ENCODE data around the gene IMPG2. TPM values are rescaled to one million over a fixed set of nuclear protein-coding genes. Genes with fewer than 3 reads are reported as not detected.

Gene IMPG2
- polyA plus RNA-seq, 1 donor (not counting 4 experiments of a cell fraction or from before 2014, with no cell fraction given), result 0.16 TPM

DNA sequence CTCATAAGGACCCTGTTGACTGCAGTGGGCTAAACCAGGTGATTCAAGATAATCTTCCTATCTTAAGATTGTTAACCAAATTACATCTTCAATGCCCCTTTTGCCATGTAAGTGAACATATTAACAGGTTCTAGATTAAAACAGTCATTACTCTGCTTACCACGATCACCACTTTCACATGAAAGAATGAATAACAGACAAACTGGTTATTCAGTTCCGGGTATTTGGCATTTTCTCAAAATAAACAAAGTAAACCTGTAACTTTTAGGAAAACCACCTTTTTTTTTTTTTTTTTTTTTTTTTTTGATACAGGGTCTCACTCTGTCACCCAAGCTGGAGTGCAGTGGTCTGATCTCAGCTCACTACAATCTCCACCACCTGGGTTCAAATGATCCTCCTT lies 131.2 kb downstream of the IMPG2 start:
- peaks cover 9% of the 10 kb centered on the region for H3K4me1 ChIP-seq (ENCODE audit: control insufficient read depth, extremely low read depth, insufficient read depth, low read length)
- H3K36me3 ChIP-seq (ENCODE audit: control insufficient read depth in 2 of 2, extremely low read depth in 1 of 2, insufficient read depth in 2 of 2, low read length in 2 of 2), result no peaks in the 10 kb centered on the region
- dilution Hi-C loops (cut with MboI; ENCODE audit: extremely low pct_ligation_motif_present, low sequenced_read_pairs), result no loop called here
- H3K9ac ChIP-seq (ENCODE audit: control insufficient read depth, extremely low read depth, insufficient read depth, low read length), result no peak overlapping the region
- H4K20me1 ChIP-seq (ENCODE audit: control insufficient read depth, extremely low read depth, insufficient read depth, low read length), result no peaks in the 10 kb centered on the region
- no peak overlapping the region for H3K4me3 ChIP-seq (ENCODE audit: control insufficient read depth in 2 of 3, extremely low read depth in 1 of 3, insufficient read depth in 2 of 3, low read depth in 1 of 3, low read length in 3 of 3)
- H3K27me3 ChIP-seq (ENCODE audit: control insufficient read depth, extremely low read depth, insufficient read depth, low read length), result no peaks in the 10 kb centered on the region
- DNase-seq (ENCODE audit: low read depth, low spot score), result no peak
- no peaks in the 10 kb centered on the region for H3K9me3 ChIP-seq (ENCODE audit: control insufficient read depth, low read depth, low read length)
- H3K79me2 ChIP-seq (ENCODE audit: control insufficient read depth, insufficient read depth, low read length), result no peaks in the 10 kb centered on the region
- H3K27ac ChIP-seq (ENCODE audit: control insufficient read depth, insufficient read depth, low read length), result no peak overlapping the region
- FAIRE-seq, result no peak
- H3K9me1 ChIP-seq (ENCODE audit: control insufficient read depth, extremely low read depth, insufficient read depth, low read length), result no peaks in the 10 kb centered on the region
- no peak overlapping the region for H3K4me2 ChIP-seq (ENCODE audit: control insufficient read depth, extremely low read depth, insufficient read depth, low read depth, low read length)
- H2AFZ ChIP-seq (ENCODE audit: control insufficient read depth, low read length), result no peak overlapping the region
- TF ChIP-seq EZH2 (IDR thresholded peaks at IDR 0.05; ENCODE audit: low read length), result no peak
- TF ChIP-seq, protein P1, sequence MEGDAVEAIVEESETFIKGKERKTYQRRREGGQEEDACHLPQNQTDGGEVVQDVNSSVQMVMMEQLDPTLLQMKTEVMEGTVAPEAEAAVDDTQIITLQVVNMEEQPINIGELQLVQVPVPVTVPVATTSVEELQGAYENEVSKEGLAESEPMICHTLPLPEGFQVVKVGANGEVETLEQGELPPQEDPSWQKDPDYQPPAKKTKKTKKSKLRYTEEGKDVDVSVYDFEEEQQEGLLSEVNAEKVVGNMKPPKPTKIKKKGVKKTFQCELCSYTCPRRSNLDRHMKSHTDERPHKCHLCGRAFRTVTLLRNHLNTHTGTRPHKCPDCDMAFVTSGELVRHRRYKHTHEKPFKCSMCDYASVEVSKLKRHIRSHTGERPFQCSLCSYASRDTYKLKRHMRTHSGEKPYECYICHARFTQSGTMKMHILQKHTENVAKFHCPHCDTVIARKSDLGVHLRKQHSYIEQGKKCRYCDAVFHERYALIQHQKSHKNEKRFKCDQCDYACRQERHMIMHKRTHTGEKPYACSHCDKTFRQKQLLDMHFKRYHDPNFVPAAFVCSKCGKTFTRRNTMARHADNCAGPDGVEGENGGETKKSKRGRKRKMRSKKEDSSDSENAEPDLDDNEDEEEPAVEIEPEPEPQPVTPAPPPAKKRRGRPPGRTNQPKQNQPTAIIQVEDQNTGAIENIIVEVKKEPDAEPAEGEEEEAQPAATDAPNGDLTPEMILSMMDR (optimal IDR thresholded peaks at IDR 0.05 in 1 of 3, IDR thresholded peaks at IDR 0.05 in 1 of 3, conservative IDR thresholded peaks at IDR 0.05 in 1 of 3; ENCODE audit: extremely low read depth in 1 of 3, insufficient read depth in 2 of 3, low read length in 3 of 3), result no peak

GRCh38 chr3:101185341-101185740 lies 135.0 kb downstream of the IMPG2 start:
- FAIRE-seq, result no peak
- dilution Hi-C loops (cut with MboI; ENCODE audit: extremely low pct_ligation_motif_present, low sequenced_read_pairs), result no loop called here
- H4K20me1 ChIP-seq (ENCODE audit: control insufficient read depth, extremely low read depth, insufficient read depth, low read length), result no peaks in the 10 kb centered on the region
- no peaks in the 10 kb centered on the region for H3K4me1 ChIP-seq (ENCODE audit: control insufficient read depth, extremely low read depth, insufficient read depth, low read length)
- no peak overlapping the region for H3K4me3 ChIP-seq (ENCODE audit: control insufficient read depth in 2 of 3, extremely low read depth in 1 of 3, insufficient read depth in 2 of 3, low read depth in 1 of 3, low read length in 3 of 3)
- TF ChIP-seq, protein P1 (optimal IDR thresholded peaks at IDR 0.05 in 1 of 3, IDR thresholded peaks at IDR 0.05 in 1 of 3, conservative IDR thresholded peaks at IDR 0.05 in 1 of 3; ENCODE audit: extremely low read depth in 1 of 3, insufficient read depth in 2 of 3, low read length in 3 of 3), result no peak
- TF ChIP-seq EZH2 (IDR thresholded peaks at IDR 0.05; ENCODE audit: low read length), result no peak
- no peaks in the 10 kb centered on the region for H3K27me3 ChIP-seq (ENCODE audit: control insufficient read depth, extremely low read depth, insufficient read depth, low read length)
- no peaks in the 10 kb centered on the region for H3K9me1 ChIP-seq (ENCODE audit: control insufficient read depth, extremely low read depth, insufficient read depth, low read length)
- no peaks in the 10 kb centered on the region for H3K79me2 ChIP-seq (ENCODE audit: control insufficient read depth, insufficient read depth, low read length)
- H3K9me3 ChIP-seq (ENCODE audit: control insufficient read depth, low read depth, low read length), result no peaks in the 10 kb centered on the region
- H3K27ac ChIP-seq (ENCODE audit: control insufficient read depth, insufficient read depth, low read length), result no peak overlapping the region
- no peak overlapping the region for H3K9ac ChIP-seq (ENCODE audit: control insufficient read depth, extremely low read depth, insufficient read depth, low read length)
- H3K4me2 ChIP-seq (ENCODE audit: control insufficient read depth, extremely low read depth, insufficient read depth, low read depth, low read length), result no peak overlapping the region
- no peaks in the 10 kb centered on the region for H3K36me3 ChIP-seq (ENCODE audit: control insufficient read depth in 2 of 2, extremely low read depth in 1 of 2, insufficient read depth in 2 of 2, low read length in 2 of 2)
- H2AFZ ChIP-seq (ENCODE audit: control insufficient read depth, low read length), result no peak overlapping the region
- no peak for DNase-seq (ENCODE audit: low read depth, low spot score)
